Measurements from ENCODE around the gene RAB25.
"Not testable (repeated sequence)": the region's sequence is repeated elsewhere in the genome, so short reads cannot be mapped to it uniquely, and the experiment has no call there.

RAB25 gene

GRCh38 chr1:156060937-156061636 is at the start of gene RAB25:
RAB25 (plus strand) TSS chr1:156061160; CDS start chr1:156061401, 241 bp downstream.
- no peak for DNase-seq (ENCODE audit: low read depth, low spot score)

GRCh38 chr1:156012051-156012817 is 48.7 kb upstream of the RAB25 start:
- no peak for DNase-seq (ENCODE audit: low read depth, low spot score)

GRCh38 chr1:156014829-156015228 is 46.1 kb upstream of the RAB25 start:
- no peak for DNase-seq (ENCODE audit: low read depth, low spot score)

GRCh38 chr1:156019946-156020292 is 41.0 kb upstream of the RAB25 start:
- DNase-seq (ENCODE audit: low read depth, low spot score), result no peak

GRCh38 chr1:156020293-156021092 is 40.5 kb upstream of the RAB25 start, which contains the start of gene SSR2:
SSR2 (minus strand) TSS chr1:156020951; CDS start chr1:156020167, 784 bp downstream.
- peak; percentile 78 for DNase-seq (ENCODE audit: low read depth, low spot score)

GRCh38 chr1:156021093-156021428 is 39.9 kb upstream of the RAB25 start:
- DNase-seq (ENCODE audit: low read depth, low spot score), result no peak

- no peak for DNase-seq (ENCODE audit: low read depth, low spot score)
Observed at GRCh38 chr1:156021954-156022353, 39.0 kb upstream of the RAB25 start.

GRCh38 chr1:156024801-156025200 is 36.2 kb upstream of the RAB25 start:
- no peak for DNase-seq (ENCODE audit: low read depth, low spot score)

GRCh38 chr1:156025876-156026275 is 35.1 kb upstream of the RAB25 start:
- no peak for DNase-seq (ENCODE audit: low read depth, low spot score)

GRCh38 chr1:156026588-156026987 is 34.4 kb upstream of the RAB25 start:
- DNase-seq (ENCODE audit: low read depth, low spot score), result no peak

- DNase-seq (ENCODE audit: low read depth, low spot score), result peak; percentile 62
Observed at GRCh38 chr1:156033011-156033410, 27.9 kb upstream of the RAB25 start.

GRCh38 chr1:156034991-156035390 is 26.0 kb upstream of the RAB25 start:
- DNase-seq (ENCODE audit: low read depth, low spot score), result not testable (repeated sequence)

GRCh38 chr1:156042828-156043227 is 18.1 kb upstream of the RAB25 start:
- no peak for DNase-seq (ENCODE audit: low read depth, low spot score)

- no peak for DNase-seq (ENCODE audit: low read depth, low spot score)
Observed at GRCh38 chr1:156045076-156045475, 15.9 kb upstream of the RAB25 start.

- no peak for DNase-seq (ENCODE audit: low read depth, low spot score)
Observed at GRCh38 chr1:156048663-156049258, 12.2 kb upstream of the RAB25 start.

- DNase-seq (ENCODE audit: low read depth, low spot score), result no peak
Observed at GRCh38 chr1:156050376-156050775, 10.6 kb upstream of the RAB25 start.

- no peak for DNase-seq (ENCODE audit: low read depth, low spot score)
Observed at GRCh38 chr1:156051011-156051725, 9.8 kb upstream of the RAB25 start.

GRCh38 chr1:156052862-156053767 is 7.8 kb upstream of the RAB25 start:
- no peak for DNase-seq (ENCODE audit: low read depth, low spot score)

- DNase-seq (ENCODE audit: low read depth, low spot score), result no peak
Observed at GRCh38 chr1:156053768-156054499, 7.0 kb upstream of the RAB25 start, which contains the start of gene UBQLN4. UBQLN4 (minus strand) TSS chr1:156053798; CDS start chr1:156053701, 97 bp downstream.

Data from smooth muscle cell of the brain vasculature (primary cell).